ENCODE data around the gene ANKRD65. TPM values are rescaled to one million over a fixed set of nuclear protein-coding genes. Genes with fewer than 3 reads are reported as not detected.

The ANKRD65 gene
- total and polyA plus RNA-seq, 2 donors (not counting 3 experiments of a cell fraction or from before 2014, with no cell fraction given), result 0.15 to 0.38 TPM

DNA sequence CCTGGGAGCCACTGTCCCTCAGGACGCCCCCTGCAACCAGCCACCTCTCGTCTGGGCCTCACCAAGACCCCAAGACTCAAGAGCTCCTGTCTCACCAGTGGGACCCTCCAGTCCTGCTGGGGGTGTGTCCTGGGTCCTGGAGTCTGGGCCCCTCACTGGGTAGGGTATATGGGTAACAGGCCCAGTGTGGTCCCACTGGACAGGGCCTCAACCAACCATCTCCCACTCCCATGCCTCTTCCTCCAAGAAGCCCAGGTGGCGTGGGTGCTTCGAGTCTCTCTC is 13.7 kb upstream of the ANKRD65 start:
- dilution Hi-C loops (cut with MboI; ENCODE audit: extremely low pct_ligation_motif_present, low sequenced_read_pairs) (no loop called here), intact Hi-C loops (cut with micrococcal nuclease) (no loop called here)
- no peaks in the 10 kb centered on the region for H3K36me3 ChIP-seq (ENCODE audit: control insufficient read depth in 2 of 2, extremely low read depth in 1 of 2, insufficient read depth in 2 of 2, low read length in 2 of 2)
- no peaks in the 10 kb centered on the region for H3K9me1 ChIP-seq (replicated peaks; ENCODE audit: control insufficient read depth, extremely low read depth, insufficient read depth, low read length)
- H3K4me2 ChIP-seq (ENCODE audit: insufficient read depth, low read length), result no peak overlapping the region
- H3K9ac ChIP-seq (replicated peaks; ENCODE audit: extremely low read depth, insufficient read depth, low read length), result no peak overlapping the region
- H3K4me3 ChIP-seq (replicated peaks in 1 of 3; ENCODE audit: insufficient read depth in 1 of 3, low read depth in 1 of 3, low read length in 3 of 3), result no peak overlapping the region
- no peaks in the 10 kb centered on the region for H4K20me1 ChIP-seq (replicated peaks; ENCODE audit: control insufficient read depth, extremely low read depth, insufficient read depth, low read length)
- no TSS peak for BruUV-seq (replicated peaks)
- DNase-seq (ENCODE audit: low read depth, low spot score), result no peak
- H3K27me3 ChIP-seq (ENCODE audit: control insufficient read depth in 2 of 2, insufficient read depth in 2 of 2, low read length in 2 of 2), result no peaks in the 10 kb centered on the region
- peaks cover 19% of the 10 kb centered on the region for H3K4me1 ChIP-seq (ENCODE audit: control insufficient read depth, extremely low read depth, insufficient read depth, low read length)
- no peak for TF ChIP-seq MYC (IDR thresholded peaks at IDR 0.05; ENCODE audit: low read depth, low read length)
- TF ChIP-seq POLR2A (IDR thresholded peaks at IDR 0.05; ENCODE audit: low read depth, low read length), result no peak
- no peak for TF ChIP-seq EZH2 (IDR thresholded peaks at IDR 0.05; ENCODE audit: borderline replicate concordance, low read depth, low read length, severe bottlenecking)
- no peak for TF ChIP-seq CTCF (IDR thresholded peaks at IDR 0.05; ENCODE audit: extremely low read depth in 1 of 2, insufficient read depth in 1 of 2, low read depth in 1 of 2, low read length in 2 of 2)
- TF ChIP-seq, protein P1, sequence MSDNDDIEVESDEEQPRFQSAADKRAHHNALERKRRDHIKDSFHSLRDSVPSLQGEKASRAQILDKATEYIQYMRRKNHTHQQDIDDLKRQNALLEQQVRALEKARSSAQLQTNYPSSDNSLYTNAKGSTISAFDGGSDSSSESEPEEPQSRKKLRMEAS (IDR thresholded peaks at IDR 0.05; ENCODE audit: insufficient read depth, insufficient read length), result no peak
- TF ChIP-seq JUN (IDR thresholded peaks at IDR 0.05; ENCODE audit: borderline replicate concordance, insufficient read depth, insufficient read length, low read depth), result no peak
- FAIRE-seq, result no peak
- H3K27ac ChIP-seq (ENCODE audit: insufficient read depth, low read depth, low read length), result no peak overlapping the region
- no peaks in the 10 kb centered on the region for H3K79me2 ChIP-seq (ENCODE audit: control insufficient read depth, insufficient read depth, low read length)
- ChIA-PET CTCF (interaction anchor here (2.4 kb wide), 1 partner anchor 32 kb away, joined by 7 read pairs; no protein-coding TSS in a partner anchor), POLR2A (interaction anchor here (0.5 kb wide), 1 partner anchor 216 kb away, joined by 3 read pairs; no protein-coding TSS in a partner anchor)
- H2AFZ ChIP-seq (ENCODE audit: low read depth, low read length), result no peak overlapping the region
- no peaks in the 10 kb centered on the region for H3K9me3 ChIP-seq (replicated peaks; ENCODE audit: control insufficient read depth, insufficient read depth, low read length)
